GOT3 (cell line): ENCODE measurements around the gene PIK3R5.
"Not testable (repeated sequence)": the region's sequence is repeated elsewhere in the genome, so short reads cannot be mapped to it uniquely, and the experiment has no call there.

Experiments used
- DNase-seq: peaks from one replicate; lab custom pipeline; 2025; ENCODE audit warnings: mixed read lengths; lab: John Stamatoyannopoulos, UW

PIK3R5 gene

GRCh38 chr17:8984225-8984624, 18.7 kb upstream of the PIK3R5 start:
- DNase-seq, result not testable (repeated sequence)

GRCh38 chr17:8981443-8981842, 15.9 kb upstream of the PIK3R5 start:
- no peak for DNase-seq

DNA sequence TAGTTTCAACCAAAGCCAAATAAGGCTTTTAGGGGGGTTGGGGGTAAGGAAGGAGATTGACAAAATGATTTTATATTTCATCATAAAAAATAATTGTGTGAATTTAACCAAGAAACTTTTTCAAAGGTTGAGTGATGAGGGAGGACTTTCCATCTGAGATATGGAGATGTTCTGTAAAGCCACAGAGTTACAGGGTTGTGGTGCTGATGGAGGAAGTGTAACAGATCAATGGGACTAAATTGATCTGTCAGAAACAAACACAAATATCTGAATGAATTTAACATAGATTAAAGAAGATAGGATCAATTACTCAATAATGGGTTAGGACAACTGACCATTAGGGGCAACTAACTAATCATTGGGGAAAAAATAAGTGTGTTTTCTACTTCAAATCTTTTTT, 14.2 kb upstream of the PIK3R5 start:
- DNase-seq, result no peak

- DNase-seq, result no peak
Measured at GRCh38 chr17:8976638-8977037, 11.1 kb upstream of the PIK3R5 start.

DNA sequence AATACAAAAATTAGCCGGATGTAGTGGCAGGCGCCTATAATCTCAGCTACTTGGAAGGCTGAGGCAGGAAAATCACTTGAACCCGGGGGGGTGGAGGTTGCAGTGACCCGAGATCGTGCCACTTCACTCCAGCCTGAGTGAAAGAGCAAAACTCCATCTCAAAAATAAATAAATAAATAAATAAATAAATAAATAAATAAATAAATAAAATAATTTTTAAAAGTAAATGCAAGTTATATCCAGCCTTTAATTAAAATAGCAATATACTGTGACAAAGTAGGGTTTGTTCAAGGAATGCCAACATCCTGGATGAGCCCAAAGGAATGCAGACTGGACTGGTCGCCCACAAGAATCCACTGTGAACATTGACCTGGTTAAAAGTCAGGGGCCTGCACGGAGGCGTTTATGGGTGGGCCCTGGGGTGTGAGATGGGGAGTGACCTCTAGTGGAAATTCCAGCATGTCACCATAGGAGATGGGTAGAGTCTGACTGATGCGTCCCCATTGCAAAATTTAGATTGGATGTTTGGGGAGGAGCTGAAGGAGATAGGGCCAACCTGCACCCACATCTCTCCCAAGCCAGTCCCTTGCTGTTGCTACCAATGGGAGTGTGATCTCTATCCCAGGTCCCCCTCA, 9.7 kb upstream of the PIK3R5 start:
- no peak for DNase-seq

- no peak for DNase-seq
Measured at GRCh38 chr17:8969901-8970300, 4.4 kb upstream of the PIK3R5 start.

DNA sequence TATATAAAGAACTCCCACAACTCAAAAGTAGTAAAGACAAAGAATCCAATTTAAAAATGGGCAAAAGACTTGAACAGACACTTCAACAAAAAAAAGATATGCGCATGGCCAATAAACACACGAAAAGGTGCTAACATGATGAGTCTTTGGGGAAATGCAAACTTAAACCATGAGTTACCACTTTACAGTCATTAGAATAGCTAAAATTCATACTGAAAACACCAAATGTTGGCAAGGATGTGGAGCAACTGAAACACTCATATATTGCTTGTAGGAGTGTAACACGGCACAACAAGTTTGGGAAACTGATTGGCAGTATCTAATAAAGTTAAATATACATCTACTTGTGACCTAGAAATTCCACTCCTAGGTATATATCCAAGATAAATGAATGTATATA, 3.0 kb upstream of the PIK3R5 start:
- no peak for DNase-seq

DNA sequence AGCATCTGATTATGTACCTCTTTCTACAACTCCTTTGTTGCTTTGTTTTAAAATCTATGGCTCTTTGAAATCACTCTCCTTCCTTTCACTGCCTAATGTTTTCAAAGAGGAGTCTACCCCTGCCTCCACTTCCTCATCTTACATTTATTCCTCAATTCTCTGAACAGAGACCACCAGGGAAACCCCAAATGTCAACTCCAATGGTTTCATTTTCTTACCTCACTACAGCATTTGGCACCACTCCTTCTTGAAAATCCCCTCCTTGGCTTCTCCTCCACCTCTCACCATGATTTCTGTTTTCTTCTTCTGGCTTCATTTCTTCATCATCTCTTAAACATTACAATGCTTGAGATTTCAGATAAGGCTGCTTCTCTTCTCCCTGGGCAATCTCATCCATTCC, 2.4 kb upstream of the PIK3R5 start:
- DNase-seq, result no peak

- DNase-seq, result no peak
Measured at GRCh38 chr17:8966926-8967325, 1.4 kb upstream of the PIK3R5 start.

GRCh38 chr17:8964801-8965393, 610 bp downstream of the PIK3R5 start:
- no peak for DNase-seq

- DNase-seq, result no peak
Measured at GRCh38 chr17:8963647-8964258, 1.8 kb downstream of the PIK3R5 start.

GRCh38 chr17:8963014-8963413, 2.5 kb downstream of the PIK3R5 start:
- DNase-seq, result no peak

DNA sequence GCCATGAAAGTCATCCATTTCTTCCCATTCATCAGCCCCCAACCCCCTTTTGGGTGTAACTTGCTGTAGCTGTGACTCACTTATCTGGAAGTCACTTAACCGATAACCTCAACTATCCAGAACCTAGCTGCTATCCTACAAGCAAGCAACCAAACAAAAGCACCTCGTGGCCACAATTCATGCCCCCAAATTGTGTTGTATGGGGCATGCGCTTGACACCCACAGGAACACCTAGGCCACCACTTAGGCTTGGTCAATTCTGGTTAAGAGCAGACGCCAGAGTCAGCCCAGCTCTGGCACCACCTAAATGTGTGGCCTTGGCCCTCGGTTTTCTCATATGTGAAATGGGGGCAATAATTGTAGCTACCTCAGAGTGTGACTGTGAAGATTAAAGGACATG, 3.7 kb downstream of the PIK3R5 start:
- DNase-seq, result no peak

DNA sequence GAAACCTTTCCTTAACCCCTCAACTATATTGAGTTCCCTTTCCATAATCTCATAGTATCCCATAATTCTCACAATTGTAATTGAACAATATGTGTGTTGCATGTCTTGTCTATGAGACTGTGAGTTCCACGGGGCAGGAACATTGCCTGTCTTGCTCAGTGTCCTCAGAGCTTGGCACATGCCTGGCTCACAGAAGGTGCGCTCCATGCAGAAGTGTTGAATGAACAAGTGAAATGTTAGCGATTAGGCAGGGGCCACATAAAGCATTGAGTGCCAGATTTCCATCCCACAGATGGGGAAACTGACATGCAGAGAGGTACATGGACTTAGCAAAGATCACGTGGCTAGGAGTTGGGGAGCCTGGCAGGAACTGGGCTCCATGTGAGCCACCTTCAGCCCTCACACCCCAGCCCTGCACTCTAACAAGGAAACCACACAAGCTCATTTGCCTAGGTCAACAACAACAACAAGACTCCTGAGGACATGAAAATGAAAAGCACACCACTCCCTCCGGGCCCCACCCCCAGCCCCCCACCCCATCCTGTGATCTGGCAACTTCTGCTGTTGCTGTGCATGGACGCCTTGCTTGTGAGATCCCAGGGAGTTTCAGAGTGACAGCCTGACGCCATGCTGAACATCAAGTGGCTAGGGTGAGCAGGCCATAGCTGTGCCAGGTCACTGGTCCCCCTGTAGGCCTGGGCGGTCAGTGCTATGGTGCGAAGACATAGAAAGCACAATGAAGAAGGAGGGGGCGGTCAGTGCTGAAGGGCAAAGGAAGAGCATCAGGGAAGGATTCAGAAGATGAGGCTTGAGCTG, 5.0 kb downstream of the PIK3R5 start:
- no peak for DNase-seq

- no peak for DNase-seq
Measured at GRCh38 chr17:8959312-8959918, 6.1 kb downstream of the PIK3R5 start.

DNA sequence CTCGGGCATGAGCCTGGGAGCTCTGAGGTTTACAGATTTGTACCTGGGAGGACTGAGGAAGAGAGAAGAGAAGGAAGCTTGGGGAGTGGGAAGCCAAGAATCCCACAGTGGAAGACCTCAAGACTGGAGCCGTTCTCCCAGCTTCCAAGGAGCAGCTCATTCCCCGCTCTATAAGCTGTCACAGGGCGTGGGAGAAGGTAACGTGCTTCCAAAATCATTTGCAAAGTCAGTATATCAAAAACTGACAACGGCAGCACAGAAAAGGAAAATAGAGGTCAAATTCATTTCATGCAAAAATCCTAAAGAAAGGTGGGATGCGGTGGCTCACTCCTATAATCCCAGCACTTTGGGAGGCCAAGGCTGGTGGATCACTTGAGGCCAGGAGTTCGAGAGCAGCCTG, 7.8 kb downstream of the PIK3R5 start:
- no peak for DNase-seq

- no peak for DNase-seq
Measured at GRCh38 chr17:8956465-8956902, 9.0 kb downstream of the PIK3R5 start.

GRCh38 chr17:8955021-8955959, 10.2 kb downstream of the PIK3R5 start:
- DNase-seq, result no peak

GRCh38 chr17:8954339-8954738, 11.2 kb downstream of the PIK3R5 start:
- DNase-seq, result no peak

DNA sequence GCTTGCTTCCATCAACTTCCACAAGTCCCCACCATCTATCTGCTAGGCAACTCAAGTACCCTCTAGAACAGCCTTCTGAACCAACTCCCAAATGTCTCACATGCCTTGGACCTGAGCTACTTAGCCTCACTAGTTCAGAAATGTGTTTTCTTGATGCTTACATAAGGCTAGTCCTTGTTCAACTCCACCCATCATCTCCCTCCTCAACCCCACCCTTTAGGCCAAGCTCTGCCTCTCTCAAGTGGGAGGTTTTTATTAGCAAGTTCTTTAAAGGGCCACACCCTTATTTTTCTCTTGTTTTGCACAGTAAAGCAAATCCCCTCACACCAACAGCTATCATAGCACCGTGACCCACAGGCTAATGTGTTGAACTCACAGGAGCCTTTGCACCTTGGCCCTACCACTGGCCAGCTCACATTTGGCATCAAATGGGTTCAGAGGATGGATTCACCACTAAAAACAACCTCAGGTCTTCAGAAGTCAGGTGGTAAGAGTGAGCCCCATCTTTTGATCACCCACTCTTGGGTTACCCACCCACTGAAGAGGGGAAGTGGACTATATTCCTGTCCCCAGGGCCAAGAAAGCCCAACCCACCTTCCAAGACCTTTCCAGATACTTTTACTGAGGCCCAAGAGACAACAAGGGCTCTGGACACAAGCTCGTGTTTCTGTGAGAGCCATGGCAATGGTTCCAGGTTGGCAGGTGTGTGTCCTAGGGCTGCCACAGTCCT, 12.2 kb downstream of the PIK3R5 start:
- DNase-seq, result no peak

GRCh38 chr17:8952191-8952590, 13.3 kb downstream of the PIK3R5 start:
- DNase-seq, result no peak
